HCT116 (cell line): Measurements from ENCODE around the gene PLPPR3. TPM values are rescaled to one million over a fixed set of nuclear protein-coding genes. Genes with fewer than 3 reads are reported as not detected.

Source experiments
- ATAC-seq: fragments of 200-7000 bp; cut with Tn5 transposase; 2 replicates; pipeline ENCODE4 v1.9.1; 2020; ENCODE audit warnings: mild to moderate bottlenecking, moderate library complexity
- BruUV-seq: library from RNA; stranded (reverse); fragments of 400-500 nt; replicated peaks from 2 replicates; lab custom pipeline; 2021; lab: Mats Ljungman, UMichigan
- CTCF ChIA-PET: fragments of 300-600 bp; sonication (Branson Sonifier 250); formaldehyde crosslinking; loops from one replicate; lab custom pipeline; 2021; ENCODE audit warnings: antibody characterized with exemption; lab: Charles Lee
- POLR2A ChIA-PET: fragments of 300-600, 350-600 bp; sonication (Branson Sonifier 250); formaldehyde crosslinking; loops from one replicate; lab custom pipeline; 2021; ENCODE audit warnings: antibody characterized with exemption; lab: Charles Lee
- RAD21 ChIA-PET, 2 experiments: fragments of 300-600 bp; sonication (Branson Sonifier 250); formaldehyde crosslinking; loops; one replicate each; lab custom pipeline; 2023; ENCODE audit warnings: low total read pairs in 2 of 2; ENCODE audit not compliant: uncharacterized antibody in 2 of 2, unreplicated experiment in 2 of 2, low non-redundant PET in 1 of 2; lab: Charles Lee
- DNase-seq: peaks from one replicate; pipeline ENCODE4 v3.0.0-alpha.2; 2010; ENCODE audit warnings: low read depth, low spot score
- H2AFZ ChIP-seq: fragments of 200-600 bp; shearing (Covaris generic), sonication (generic); 2 replicates; pipeline ENCODE4 v1.6.1; 2017; ENCODE audit warnings: low read depth, mixed run types, mixed read lengths, antibody characterized with exemption, low read length; ENCODE audit not compliant: poor library complexity, severe bottlenecking
- H3K27ac ChIP-seq: 2 replicates; pipeline ENCODE4 v1.5.1; 2012; ENCODE audit warnings: low read depth, low read length
- H3K27me3 ChIP-seq: fragments of 200-600 bp; sonication (generic); 2 replicates; pipeline ENCODE4 v1.6.1; 2016; ENCODE audit warnings: mixed run types, low read length, mixed read lengths; ENCODE audit not compliant: insufficient read depth
- H3K36me3 ChIP-seq, 2 experiments: fragments of 200-500 bp in 1 of 2; fragments of 200-600 bp in 1 of 2; sonication (Bioruptor generic) in 1 of 2; sonication (generic) in 1 of 2; 2 replicates each; pipeline versions ENCODE4 v1.5.1 to v1.6.1; 2014 to 2016; ENCODE audit warnings: low read length in 2 of 2, inconsistent platforms in 1 of 2, mixed read lengths in 1 of 2, mixed run types in 1 of 2; ENCODE audit not compliant: insufficient read depth in 2 of 2, control insufficient read depth in 1 of 2
- H3K4me1 ChIP-seq, 2 experiments: fragments of 200-600 bp in 1 of 2; sonication (generic) in 1 of 2; 2 replicates each; pipeline versions ENCODE4 v1.5.1 to v1.6.1; 2012 to 2017; ENCODE audit warnings: low read length in 2 of 2, inconsistent platforms in 1 of 2, mild to moderate bottlenecking in 1 of 2, mixed read lengths in 1 of 2, mixed run types in 1 of 2, moderate library complexity in 1 of 2; ENCODE audit not compliant: insufficient read depth in 2 of 2, control insufficient read depth in 1 of 2
- H3K4me2 ChIP-seq: fragments of 200-600 bp; sonication (generic); 2 replicates; pipeline ENCODE4 v1.6.1; 2017; ENCODE audit warnings: mixed run types, low read length, mixed read lengths
- H3K4me3 ChIP-seq, 2 experiments: fragments of 200-600 bp in 1 of 2; sonication (generic) in 1 of 2; replicated peaks in 1 of 2; 2 replicates each; pipeline ENCODE4 v1.5.1; 2011 to 2016; ENCODE audit warnings: low read length in 2 of 2, control low read depth in 1 of 2, low read depth in 1 of 2, mild to moderate bottlenecking in 1 of 2, mixed read lengths in 1 of 2, mixed run types in 1 of 2
- H3K79me2 ChIP-seq: fragments of 200-600 bp; sonication (generic); 2 replicates; pipeline ENCODE4 v1.6.1; 2017; ENCODE audit warnings: mild to moderate bottlenecking, mixed run types, low read length, moderate library complexity, mixed read lengths; ENCODE audit not compliant: insufficient read depth
- H3K9ac ChIP-seq: fragments of 200-600 bp; sonication (generic); 2 replicates; pipeline ENCODE4 v1.6.1; 2016; ENCODE audit warnings: low read length, mixed read lengths
- H3K9me2 ChIP-seq: fragments of 200-600 bp; sonication (generic), shearing (Covaris generic); 2 replicates; pipeline ENCODE4 v1.6.1; 2017; ENCODE audit warnings: mixed run types, mild to moderate bottlenecking, moderate library complexity; ENCODE audit not compliant: insufficient read depth
- H3K9me3 ChIP-seq, 2 experiments: fragments of 200-500 bp in 1 of 2; fragments of 200-600 bp in 1 of 2; sonication (Bioruptor generic) in 1 of 2; sonication (generic) in 1 of 2; 2 replicates each; pipeline ENCODE4 v1.6.1; 2014 to 2017; ENCODE audit warnings: low read length in 2 of 2, mixed read lengths in 2 of 2, inconsistent platforms in 1 of 2, low read depth in 1 of 2, mild to moderate bottlenecking in 1 of 2, mixed run types in 1 of 2, moderate library complexity in 1 of 2; ENCODE audit not compliant: control insufficient read depth in 1 of 2, insufficient read depth in 1 of 2
- H4K20me1 ChIP-seq: fragments of 200-600 bp; sonication (generic), shearing (Covaris generic); 2 replicates; pipeline ENCODE4 v1.6.1; 2017; ENCODE audit warnings: mixed run types, mild to moderate bottlenecking, moderate library complexity; ENCODE audit not compliant: insufficient read depth
- CBX3 ChIP-seq: IDR thresholded peaks from 2 replicates; pipeline ENCODE4 v1.6.1; 2012; ENCODE audit warnings: low read depth
- CEBPB ChIP-seq: IDR thresholded peaks from 2 replicates; pipeline ENCODE4 v1.6.1; 2012; ENCODE audit warnings: low read depth
- EGR1 ChIP-seq: IDR thresholded peaks from 2 replicates; pipeline ENCODE4 v1.6.1; 2012; ENCODE audit warnings: low read depth
- EZH2 ChIP-seq: fragments of 200-600 bp; sonication (generic); IDR thresholded peaks from 2 replicates; pipeline ENCODE4 v1.6.1; 2017; ENCODE audit warnings: antibody characterized with exemption, mixed run types
- JUND ChIP-seq: IDR thresholded peaks from 2 replicates; pipeline ENCODE4 v1.6.1; 2012
- POLR2A ChIP-seq: IDR thresholded peaks from 2 replicates; pipeline ENCODE4 v1.7.0; 2011; ENCODE audit warnings: borderline replicate concordance; ENCODE audit not compliant: insufficient read depth, insufficient read length; ENCODE audit errors: extremely low read depth
- POLR2AphosphoS5 ChIP-seq: IDR thresholded peaks from 2 replicates; pipeline ENCODE4 v1.6.1; 2011; ENCODE audit warnings: mild to moderate bottlenecking, low read depth, low read length, moderate library complexity
- SP1 ChIP-seq: IDR thresholded peaks from 2 replicates; pipeline ENCODE4 v1.6.1; 2012; ENCODE audit warnings: low read depth
- TCF7L2 ChIP-seq: IDR thresholded peaks from 2 replicates; pipeline ENCODE4 v1.7.0; 2011; ENCODE audit warnings: borderline replicate concordance, inconsistent platforms; ENCODE audit not compliant: insufficient read depth, insufficient read length; ENCODE audit errors: extremely low read depth
- YY1 ChIP-seq: IDR thresholded peaks from 2 replicates; pipeline ENCODE4 v1.6.1; 2011; ENCODE audit warnings: low read length, low read depth, moderate library complexity, mild to moderate bottlenecking; ENCODE audit not compliant: insufficient replicate concordance; ENCODE audit errors: extremely low read depth
- ZFX ChIP-seq: fragments of 450-650 bp; IDR thresholded peaks from 2 replicates; pipeline ENCODE4 v1.6.1; 2017
- ZNF274 ChIP-seq: fragments of 200-500 bp; sonication (Bioruptor generic); IDR thresholded peaks from 2 replicates; pipeline ENCODE4 v1.6.1; 2014; ENCODE audit warnings: mild to moderate bottlenecking, low read depth, low read length, inconsistent platforms
- intact Hi-C: fragments of 100-400 bp; cut with micrococcal nuclease; formaldehyde crosslinking; loops from 2 replicates; pipeline ENCODE4 v1.10.0; 2022
- total RNA-seq: library from RNA; stranded (reverse); gene quantifications from one replicate; pipeline ENCODE4 v1.2.1, GENCODE V29; 2021; ENCODE audit not compliant: unreplicated experiment
- TF ChIP-seq, protein P1 (sequence below): IDR thresholded peaks from 2 replicates; pipeline ENCODE4 v1.6.1; 2012
- TF ChIP-seq, protein P2 (sequence below): IDR thresholded peaks from 2 replicates; pipeline ENCODE4 v1.6.1; 2012; ENCODE audit warnings: low read depth

PLPPR3 gene
- total RNA-seq, 1 experiment from 2014 or later: 0.27 TPM

- Histone ChIP-seq H3K27me3 (no peaks in the 10 kb centered on the region), H3K4me1 (peaks cover 17 to 36% of the 10 kb centered on the region in 2 experiments), H3K9ac (peak overlapping the region; percentile 92), H3K9me2 (no peaks in the 10 kb centered on the region), H2AFZ (no peak overlapping the region), H4K20me1 (peaks cover 49% of the 10 kb centered on the region; the same call in 1 of the 2 replicates), H3K9me3 (no peaks in the 10 kb centered on the region), H3K4me3 (peak overlapping the region; percentile 81 to 88), H3K36me3 (peaks cover 22 to 52% of the 10 kb centered on the region in 2 experiments; a peak in 3 of 4 replicates), H3K4me2 (peak overlapping the region; percentile 94), H3K27ac (peak overlapping the region; percentile 88), H3K79me2 (peaks cover 58% of the 10 kb centered on the region)
- no TSS peak for BruUV-seq
- ChIA-PET CTCF (no interaction called here), POLR2A (interaction anchor here (0.6 kb wide), 1 partner anchor 507 kb away, joined by 3 read pairs; no protein-coding TSS in a partner anchor), RAD21 (no interaction called here)
- ATAC-seq (no peak), DNase-seq (no peak)
- intact Hi-C loops: loop anchor here (10.0 kb wide), 1 partner anchor 446 kb away; the partner anchor contains the start of genes ATP5F1D and MIDN
- TF ChIP-seq JUND (no peak), POLR2AphosphoS5 (peak; percentile 14; the same call in 1 of the 2 replicates)
- TF ChIP-seq, all 23 proteins: peak for 1
Measured at GRCh38 chr19:798415-799075, 23.2 kb downstream of the PLPPR3 start.

DNA sequence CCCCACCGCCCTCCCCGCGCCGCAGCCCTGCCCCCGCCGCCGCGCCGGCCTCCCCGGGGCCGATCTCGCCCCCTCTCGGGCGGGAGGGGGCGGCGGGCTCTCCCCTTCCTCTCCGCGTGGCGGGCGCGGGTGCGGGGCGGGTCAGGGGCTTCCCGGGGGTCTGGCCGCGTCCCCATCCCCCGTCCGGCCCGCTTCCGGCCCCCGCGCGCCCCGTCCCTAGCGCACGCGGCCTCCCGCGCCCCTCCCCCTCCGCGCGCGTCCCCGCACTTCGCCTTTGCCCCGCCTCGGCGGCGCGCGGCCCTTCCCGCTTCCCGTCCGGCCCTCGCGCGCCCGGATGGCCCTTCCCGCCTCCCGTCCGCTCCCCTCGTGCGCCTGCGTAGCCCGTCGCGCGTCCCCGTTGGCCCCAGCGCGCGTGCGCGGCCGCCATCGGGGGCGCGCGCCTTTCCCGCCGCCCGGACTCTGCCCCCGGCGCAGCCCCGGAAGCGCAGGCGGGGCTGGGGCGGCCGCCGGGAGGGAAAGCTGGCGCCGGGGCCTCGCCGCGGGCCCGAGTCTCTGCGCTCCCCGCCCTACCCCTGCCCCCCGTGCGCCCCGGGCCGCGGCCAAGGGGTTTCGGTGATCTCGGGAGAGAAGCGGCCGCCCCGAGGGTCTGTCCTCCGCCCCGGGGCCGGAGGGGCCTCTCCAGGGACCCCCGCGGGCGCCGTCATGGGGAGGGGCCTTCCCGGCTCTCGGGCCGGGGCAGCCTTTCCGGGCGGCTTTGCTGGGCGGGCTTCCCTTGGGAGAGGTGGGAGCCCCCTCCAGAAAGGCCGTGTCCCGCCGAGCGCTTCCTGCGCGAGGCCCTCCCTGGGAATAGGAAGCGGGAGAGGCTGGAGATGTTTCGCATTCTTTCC lies 24.0 kb downstream of the PLPPR3 start:
- peaks cover 16 to 45% of the 10 kb centered on the region in 2 experiments; a peak in 3 of 4 replicates for H3K36me3 ChIP-seq
- peak; percentile 59 for DNase-seq
- no TSS peak for BruUV-seq
- H3K9me2 ChIP-seq: no peaks in the 10 kb centered on the region
- peak overlapping the region; percentile 81 to 88 for H3K4me3 ChIP-seq
- peaks cover 17 to 36% of the 10 kb centered on the region in 2 experiments for H3K4me1 ChIP-seq
- peak overlapping the region; percentile 92 for H3K9ac ChIP-seq
- ChIA-PET CTCF (no interaction called here), RAD21 (no interaction called here), POLR2A (interaction anchor here (0.8 to 1.0 kb wide), 3 partner anchors 25 to 45 kb away, joined by 3 to 5 read pairs (median 4); no protein-coding TSS in a partner anchor)
- intact Hi-C loops: loop anchor here (1.0 to 10.0 kb wide), 3 partner anchors 135 to 447 kb away; partner anchors contain the start of genes ATP5F1D, MIDN, RNF126 and RNU6-2
- ATAC-seq: peak; percentile 47
- peaks cover 41% of the 10 kb centered on the region; the same call in 1 of the 2 replicates for H4K20me1 ChIP-seq
- H3K79me2 ChIP-seq: peaks cover 50% of the 10 kb centered on the region
- peak overlapping the region; percentile 88 for H3K27ac ChIP-seq
- peak overlapping the region; percentile 94 for H3K4me2 ChIP-seq
- no peak overlapping the region for H2AFZ ChIP-seq
- H3K9me3 ChIP-seq: no peaks in the 10 kb centered on the region
- H3K27me3 ChIP-seq: no peaks in the 10 kb centered on the region
- TF ChIP-seq POLR2AphosphoS5 (no peak; the same call in 1 of the 2 replicates), EZH2 (no peak), POLR2A (no peak), CBX3 (no peak), EGR1 (no peak), YY1 (peak; percentile 61), ZFX (peak; percentile 43; the same call in 1 of the 2 replicates), TCF7L2 (no peak), ZNF274 (no peak), SP1 (no peak; the same call in 1 of the 2 replicates), CEBPB (no peak)
- TF ChIP-seq, protein P1, sequence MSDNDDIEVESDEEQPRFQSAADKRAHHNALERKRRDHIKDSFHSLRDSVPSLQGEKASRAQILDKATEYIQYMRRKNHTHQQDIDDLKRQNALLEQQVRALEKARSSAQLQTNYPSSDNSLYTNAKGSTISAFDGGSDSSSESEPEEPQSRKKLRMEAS: peak; percentile 38; the same call in 1 of the 2 replicates
- TF ChIP-seq, protein P2, sequence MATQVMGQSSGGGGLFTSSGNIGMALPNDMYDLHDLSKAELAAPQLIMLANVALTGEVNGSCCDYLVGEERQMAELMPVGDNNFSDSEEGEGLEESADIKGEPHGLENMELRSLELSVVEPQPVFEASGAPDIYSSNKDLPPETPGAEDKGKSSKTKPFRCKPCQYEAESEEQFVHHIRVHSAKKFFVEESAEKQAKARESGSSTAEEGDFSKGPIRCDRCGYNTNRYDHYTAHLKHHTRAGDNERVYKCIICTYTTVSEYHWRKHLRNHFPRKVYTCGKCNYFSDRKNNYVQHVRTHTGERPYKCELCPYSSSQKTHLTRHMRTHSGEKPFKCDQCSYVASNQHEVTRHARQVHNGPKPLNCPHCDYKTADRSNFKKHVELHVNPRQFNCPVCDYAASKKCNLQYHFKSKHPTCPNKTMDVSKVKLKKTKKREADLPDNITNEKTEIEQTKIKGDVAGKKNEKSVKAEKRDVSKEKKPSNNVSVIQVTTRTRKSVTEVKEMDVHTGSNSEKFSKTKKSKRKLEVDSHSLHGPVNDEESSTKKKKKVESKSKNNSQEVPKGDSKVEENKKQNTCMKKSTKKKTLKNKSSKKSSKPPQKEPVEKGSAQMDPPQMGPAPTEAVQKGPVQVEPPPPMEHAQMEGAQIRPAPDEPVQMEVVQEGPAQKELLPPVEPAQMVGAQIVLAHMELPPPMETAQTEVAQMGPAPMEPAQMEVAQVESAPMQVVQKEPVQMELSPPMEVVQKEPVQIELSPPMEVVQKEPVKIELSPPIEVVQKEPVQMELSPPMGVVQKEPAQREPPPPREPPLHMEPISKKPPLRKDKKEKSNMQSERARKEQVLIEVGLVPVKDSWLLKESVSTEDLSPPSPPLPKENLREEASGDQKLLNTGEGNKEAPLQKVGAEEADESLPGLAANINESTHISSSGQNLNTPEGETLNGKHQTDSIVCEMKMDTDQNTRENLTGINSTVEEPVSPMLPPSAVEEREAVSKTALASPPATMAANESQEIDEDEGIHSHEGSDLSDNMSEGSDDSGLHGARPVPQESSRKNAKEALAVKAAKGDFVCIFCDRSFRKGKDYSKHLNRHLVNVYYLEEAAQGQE: no peak
